ENCODE results near the gene PTPN23.

DNA sequence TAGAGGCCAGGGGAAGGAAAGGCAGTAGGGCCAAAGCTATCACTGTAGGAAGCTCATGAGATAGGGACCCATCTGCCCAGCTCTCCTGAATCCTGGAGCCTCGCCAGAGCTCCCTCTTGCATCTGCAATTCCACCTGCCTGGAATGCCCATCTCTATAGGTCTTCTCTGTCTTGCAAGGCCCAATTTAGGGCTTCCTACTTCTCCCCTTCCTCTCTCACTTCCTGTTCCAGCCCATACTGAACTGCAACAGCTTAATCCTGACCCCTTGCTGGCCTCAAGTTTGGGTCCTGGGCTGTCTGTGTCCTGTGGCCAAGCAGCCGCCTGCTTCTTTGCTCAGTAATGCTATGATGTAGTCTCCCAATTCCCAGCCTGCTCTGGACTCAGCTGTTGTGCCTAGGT, 3.6 kb upstream of the PTPN23 start:
- TF ChIP-seq, protein P1, sequence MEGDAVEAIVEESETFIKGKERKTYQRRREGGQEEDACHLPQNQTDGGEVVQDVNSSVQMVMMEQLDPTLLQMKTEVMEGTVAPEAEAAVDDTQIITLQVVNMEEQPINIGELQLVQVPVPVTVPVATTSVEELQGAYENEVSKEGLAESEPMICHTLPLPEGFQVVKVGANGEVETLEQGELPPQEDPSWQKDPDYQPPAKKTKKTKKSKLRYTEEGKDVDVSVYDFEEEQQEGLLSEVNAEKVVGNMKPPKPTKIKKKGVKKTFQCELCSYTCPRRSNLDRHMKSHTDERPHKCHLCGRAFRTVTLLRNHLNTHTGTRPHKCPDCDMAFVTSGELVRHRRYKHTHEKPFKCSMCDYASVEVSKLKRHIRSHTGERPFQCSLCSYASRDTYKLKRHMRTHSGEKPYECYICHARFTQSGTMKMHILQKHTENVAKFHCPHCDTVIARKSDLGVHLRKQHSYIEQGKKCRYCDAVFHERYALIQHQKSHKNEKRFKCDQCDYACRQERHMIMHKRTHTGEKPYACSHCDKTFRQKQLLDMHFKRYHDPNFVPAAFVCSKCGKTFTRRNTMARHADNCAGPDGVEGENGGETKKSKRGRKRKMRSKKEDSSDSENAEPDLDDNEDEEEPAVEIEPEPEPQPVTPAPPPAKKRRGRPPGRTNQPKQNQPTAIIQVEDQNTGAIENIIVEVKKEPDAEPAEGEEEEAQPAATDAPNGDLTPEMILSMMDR (IDR thresholded peaks at IDR 0.05; ENCODE audit: low read depth, low read length, poor library complexity, severe bottlenecking), result no peak
- TF ChIP-seq EZH2phosphoT487 (IDR thresholded peaks at IDR 0.05; ENCODE audit: borderline replicate concordance, low read length), result no peak
